HEK293 (cell line): ENCODE data around the gene TRIM47.

Source experiments
- CTCF ChIP-seq: fragments of 450-650 bp; formaldehyde crosslinking; IDR thresholded peaks from 2 replicates; pipeline ENCODE4 v1.5.1; 2016; ENCODE audit warnings: missing biosample characterization, missing genetic modification characterization
- KLF1 ChIP-seq: fragments of 450-650 bp; formaldehyde crosslinking; IDR thresholded peaks from 2 replicates; pipeline ENCODE4 v1.5.1; 2016; ENCODE audit warnings: missing biosample characterization, missing genetic modification characterization
- KLF16 ChIP-seq: fragments of 450-650 bp; formaldehyde crosslinking; IDR thresholded peaks from 2 replicates; pipeline ENCODE4 v1.5.1; 2017; ENCODE audit warnings: missing biosample characterization, missing genetic modification characterization
- OSR2 ChIP-seq: fragments of 450-650 bp; formaldehyde crosslinking; IDR thresholded peaks from 2 replicates; pipeline ENCODE4 v1.5.1; 2016; ENCODE audit warnings: missing biosample characterization, missing genetic modification characterization
- ZBTB1 ChIP-seq: fragments of 450-650 bp; formaldehyde crosslinking; IDR thresholded peaks from 2 replicates; pipeline ENCODE4 v1.5.1; 2016; ENCODE audit warnings: missing biosample characterization, missing genetic modification characterization
- ZBTB7A ChIP-seq: fragments of 450-650 bp; formaldehyde crosslinking; IDR thresholded peaks from 2 replicates; pipeline ENCODE4 v1.5.1; 2016; ENCODE audit warnings: low read depth, missing biosample characterization, missing genetic modification characterization
- ZNF121 ChIP-seq: fragments of 450-650 bp; formaldehyde crosslinking; IDR thresholded peaks from 2 replicates; pipeline ENCODE4 v1.5.1; 2016; ENCODE audit warnings: missing biosample characterization, missing genetic modification characterization
- ZNF221 ChIP-seq: fragments of 450-650 bp; formaldehyde crosslinking; IDR thresholded peaks from 2 replicates; pipeline ENCODE4 v1.5.1; 2017; ENCODE audit warnings: missing biosample characterization, missing genetic modification characterization, borderline replicate concordance
- ZNF518A ChIP-seq: fragments of 450-650 bp; formaldehyde crosslinking; conservative IDR thresholded peaks from 2 replicates; pipeline ENCODE4 v1.5.1; 2016; ENCODE audit warnings: low read depth, missing biosample characterization, missing genetic modification characterization
- TF ChIP-seq, protein P1 (sequence below): sonication (generic); formaldehyde crosslinking; IDR thresholded peaks from 2 replicates; pipeline ENCODE4 v1.8.1; 2022; ENCODE audit warnings: mild to moderate bottlenecking, moderate library complexity, missing genetic modification reagents

DNA sequence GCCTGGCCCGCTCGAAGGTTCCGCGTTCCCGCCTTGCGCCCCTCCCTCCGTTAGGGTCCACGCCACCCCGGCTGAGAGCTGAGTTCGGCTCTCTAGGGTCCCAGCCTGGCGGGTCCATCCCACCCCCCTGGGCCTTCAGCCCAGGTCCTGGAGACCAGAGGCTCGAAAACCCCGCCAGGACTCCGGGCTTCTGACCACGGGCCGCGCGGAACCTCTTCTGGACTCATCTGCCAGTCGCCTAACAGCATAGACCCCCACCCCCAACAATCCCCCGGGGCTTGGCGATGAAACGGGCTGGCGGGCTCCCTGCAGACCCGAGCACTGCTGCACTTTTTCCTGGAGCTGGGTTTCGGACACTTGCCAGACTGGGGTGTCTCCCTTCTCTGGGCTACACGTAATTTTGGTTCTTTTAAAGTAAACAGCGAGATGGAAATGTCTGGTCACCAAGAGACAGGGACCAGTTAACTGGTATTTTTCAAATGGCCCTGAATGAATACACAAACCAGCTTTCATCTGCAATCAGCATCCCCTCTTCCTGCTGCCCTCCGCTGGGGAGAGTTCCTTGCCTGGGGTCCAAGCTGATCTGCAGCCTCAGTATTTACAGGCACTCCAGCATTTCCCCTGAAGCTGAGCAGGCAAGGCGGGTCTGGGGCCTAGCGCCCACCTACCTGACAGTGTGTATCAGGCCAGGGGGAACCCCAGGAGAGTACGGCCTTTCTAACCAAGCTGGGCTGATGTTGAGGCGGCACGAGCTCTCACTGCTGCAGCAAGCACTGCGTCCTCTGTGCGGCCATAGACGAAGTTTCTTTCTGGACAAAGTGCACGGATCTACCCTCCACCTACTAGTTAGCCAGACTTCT, 19.0 kb upstream of the TRIM47 start:
- TF ChIP-seq KLF1 (tag by site-specific recombination) (no peak), ZBTB1 (tag by site-specific recombination) (no peak), ZBTB7A (tag by site-specific recombination) (no peak), CTCF (tag by site-specific recombination) (no peak), ZNF121 (tag by site-specific recombination) (no peak), ZNF518A (tag by site-specific recombination) (no peak), OSR2 (tag by site-specific recombination) (no peak), ZNF221 (tag by site-specific recombination) (no peak), KLF16 (tag by site-specific recombination) (no peak)
- TF ChIP-seq, protein P1, sequence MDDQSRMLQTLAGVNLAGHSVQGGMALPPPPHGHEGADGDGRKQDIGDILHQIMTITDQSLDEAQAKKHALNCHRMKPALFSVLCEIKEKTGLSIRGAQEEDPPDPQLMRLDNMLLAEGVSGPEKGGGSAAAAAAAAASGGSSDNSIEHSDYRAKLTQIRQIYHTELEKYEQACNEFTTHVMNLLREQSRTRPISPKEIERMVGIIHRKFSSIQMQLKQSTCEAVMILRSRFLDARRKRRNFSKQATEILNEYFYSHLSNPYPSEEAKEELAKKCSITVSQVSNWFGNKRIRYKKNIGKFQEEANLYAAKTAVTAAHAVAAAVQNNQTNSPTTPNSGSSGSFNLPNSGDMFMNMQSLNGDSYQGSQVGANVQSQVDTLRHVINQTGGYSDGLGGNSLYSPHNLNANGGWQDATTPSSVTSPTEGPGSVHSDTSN (CRISPR knock-in tag): no peak
